IMR-90 (cell line): Measurements from ENCODE around the gene SAG. TPM values are rescaled to one million over a fixed set of nuclear protein-coding genes. Genes with fewer than 3 reads are reported as not detected.

Experiments
- ATAC-seq: fragments of 200-7000 bp; cut with Tn5 transposase; 2 replicates; pipeline ENCODE4 v1.9.1; 2020; ENCODE audit warnings: low read depth, mild to moderate bottlenecking, moderate library complexity
- BruUV-seq: library from RNA; stranded (reverse); fragments of 400-500 nt; replicated peaks from 2 replicates; lab custom pipeline; 2021; lab: Mats Ljungman, UMichigan
- CTCF ChIA-PET: fragments of 300-600 bp; formaldehyde crosslinking; extraction: SDS; loops from one replicate; lab custom pipeline; 2021; ENCODE audit warnings: antibody characterized with exemption; lab: Yijun Ruan, JAX
- POLR2A ChIA-PET: fragments of 300-600 bp; sonication (Branson Sonifier 250); formaldehyde crosslinking; loops from one replicate; lab custom pipeline; 2022; ENCODE audit warnings: antibody characterized with exemption; ENCODE audit not compliant: unreplicated experiment; lab: Charles Lee
- DNase-seq: peaks from one replicate; pipeline ENCODE4 v3.0.0; 2013
- H2AFZ ChIP-seq: replicated peaks from 2 replicates; pipeline ENCODE3; 2013; ENCODE audit warnings: low read length, mild to moderate bottlenecking; ENCODE audit not compliant: poor library complexity
- H2AK5ac ChIP-seq: 2 replicates; pipeline ENCODE4 v1.6.1; 2013; ENCODE audit warnings: low read depth, low read length, inconsistent platforms
- H2AK9ac ChIP-seq: replicated peaks from 2 replicates; pipeline ENCODE3; 2013; ENCODE audit warnings: mild to moderate bottlenecking, low read depth, low read length, moderate library complexity; ENCODE audit not compliant: poor library complexity
- H2BK120ac ChIP-seq: 2 replicates; pipeline ENCODE4 v1.6.1; 2013; ENCODE audit warnings: low read depth, low read length, inconsistent platforms
- H2BK15ac ChIP-seq: 3 replicates; pipeline ENCODE4 v1.6.1; 2013; ENCODE audit warnings: low read depth, low read length, inconsistent platforms
- H2BK20ac ChIP-seq: 2 replicates; pipeline ENCODE4 v1.6.1; 2013; ENCODE audit warnings: low read depth, mild to moderate bottlenecking, inconsistent platforms, low read length, moderate library complexity
- H2BK5ac ChIP-seq: 2 replicates; pipeline ENCODE4 v1.6.1; 2013; ENCODE audit warnings: mild to moderate bottlenecking, low read depth, low read length, inconsistent platforms; ENCODE audit not compliant: poor library complexity, severe bottlenecking
- H3K14ac ChIP-seq: replicated peaks from 2 replicates; pipeline ENCODE4 v1.6.1; 2013; ENCODE audit warnings: low read depth, low read length, inconsistent platforms
- H3K18ac ChIP-seq: 2 replicates; pipeline ENCODE4 v1.6.1; 2013; ENCODE audit warnings: low read depth, low read length, control low read depth
- H3K23ac ChIP-seq: 2 replicates; pipeline ENCODE4 v1.6.1; 2013; ENCODE audit warnings: low read depth, low read length, inconsistent platforms
- H3K27ac ChIP-seq: 2 replicates; pipeline ENCODE4 v1.5.1; 2013; ENCODE audit warnings: mild to moderate bottlenecking, control low read depth, low read length; ENCODE audit not compliant: insufficient read depth
- H3K27me3 ChIP-seq: 2 replicates; pipeline ENCODE4 v1.6.1; 2013; ENCODE audit warnings: low read length; ENCODE audit not compliant: control insufficient read depth, insufficient read depth
- H3K36me3 ChIP-seq: 2 replicates; pipeline ENCODE4 v1.6.1; 2013; ENCODE audit warnings: low read length, mixed read lengths; ENCODE audit not compliant: control insufficient read depth, insufficient read depth
- H3K4ac ChIP-seq: 2 replicates; pipeline ENCODE4 v1.6.1; 2013; ENCODE audit warnings: low read depth, low read length, inconsistent platforms
- H3K4me1 ChIP-seq: 2 replicates; pipeline ENCODE4 v1.6.1; 2013; ENCODE audit warnings: low read length, mixed read lengths; ENCODE audit not compliant: control insufficient read depth, insufficient read depth
- H3K4me2 ChIP-seq: 2 replicates; pipeline ENCODE4 v1.6.1; 2013; ENCODE audit warnings: low read depth, mild to moderate bottlenecking, control low read depth, low read length, moderate library complexity
- H3K4me3 ChIP-seq: 2 replicates; pipeline ENCODE4 v1.5.1; 2013; ENCODE audit warnings: low read depth, mild to moderate bottlenecking, control low read depth, low read length, moderate library complexity; ENCODE audit not compliant: insufficient read depth
- H3K56ac ChIP-seq: 2 replicates; pipeline ENCODE4 v1.6.1; 2013; ENCODE audit warnings: low read length, inconsistent platforms; ENCODE audit not compliant: insufficient read depth; ENCODE audit errors: extremely low read depth
- H3K79me1 ChIP-seq, 2 experiments: 2 replicates each; pipeline ENCODE4 v1.6.1; 2013; ENCODE audit warnings: low read length in 2 of 2, inconsistent platforms in 1 of 2, low read depth in 1 of 2
- H3K9ac ChIP-seq: 2 replicates; pipeline ENCODE4 v1.6.1; 2013; ENCODE audit warnings: low read depth, low read length, control low read depth
- H3K9me1 ChIP-seq: 2 replicates; pipeline ENCODE4 v1.6.1; 2013; ENCODE audit warnings: low read length, inconsistent platforms; ENCODE audit not compliant: insufficient read depth
- H3K9me3 ChIP-seq: 2 replicates; pipeline ENCODE4 v1.6.1; 2013; ENCODE audit warnings: low read length; ENCODE audit not compliant: control insufficient read depth, insufficient read depth
- H4K20me1 ChIP-seq: 2 replicates; pipeline ENCODE4 v1.6.1; 2013; ENCODE audit warnings: low read length, inconsistent platforms; ENCODE audit not compliant: insufficient read depth
- H4K5ac ChIP-seq: 2 replicates; pipeline ENCODE4 v1.6.1; 2013; ENCODE audit warnings: mild to moderate bottlenecking, low read depth, low read length, control low read depth
- H4K8ac ChIP-seq, 2 experiments: 2 replicates each; pipeline ENCODE4 v1.6.1; 2013; ENCODE audit warnings: low read depth in 2 of 2, low read length in 2 of 2, control low read depth in 1 of 2, inconsistent platforms in 1 of 2
- H4K91ac ChIP-seq: 2 replicates; pipeline ENCODE4 v1.6.1; 2013; ENCODE audit warnings: low read depth, low read length, inconsistent platforms; ENCODE audit not compliant: insufficient read depth
- CEBPB ChIP-seq: IDR thresholded peaks from 2 replicates; pipeline ENCODE4 v1.6.1; 2012; ENCODE audit warnings: low read depth, low read length, improper control_type of control experiment
- WGBS, 2 experiments: methylation state at CpG; one replicate each; pipeline versions ENCODE4 v1.1.5 to v1.1.7; 2013; ENCODE audit warnings: missing lambda C conversion rate in 2 of 2; ENCODE audit not compliant: insufficient read length in 1 of 2; ENCODE audit errors: extremely low coverage in 2 of 2; 5-methylcytosine and 5-hydroxymethylcytosine counted together
- dilution Hi-C: fragments of 300-500 bp; cut with HindIII; formaldehyde crosslinking; loops from one replicate; pipeline ENCODE4 v1.14.3; 2018; ENCODE audit warnings: low sequenced_read_pairs; ENCODE audit not compliant: unreplicated experiment
- in situ Hi-C: fragments of 300-500 bp; cut with MboI; formaldehyde crosslinking; loops from 3 replicates; pipeline ENCODE4 v1.14.3; 2019; ENCODE audit warnings: low sequenced_read_pairs, inconsistent platforms, mixed read lengths
- intact Hi-C: fragments of 100-400 bp; cut with micrococcal nuclease; formaldehyde crosslinking; loops from 2 replicates; pipeline ENCODE4 v1.10.0; 2022
- polyA plus RNA-seq, 3 experiments: library from polyadenylated mRNA; depleted of rRNA; stranded (reverse); fragments of >200 nt; gene quantifications; 2 replicates each; pipeline ENCODE4 v1.2.3, GENCODE V29; 2012; ENCODE audit warnings: low replicate concordance in 1 of 3
- total RNA-seq: library from RNA; depleted of rRNA; stranded (reverse); fragments of >200 nt; gene quantifications from 2 replicates; pipeline ENCODE4 v1.2.3, GENCODE V29; 2012
- TF ChIP-seq, protein P1 (sequence below): fragments of 150-350 bp; IDR thresholded peaks from 2 replicates; pipeline ENCODE4 v1.6.1; 2016; ENCODE audit warnings: low read depth, mild to moderate bottlenecking, low read length, moderate library complexity, borderline replicate concordance

Gene SAG
- total and polyA plus RNA-seq, 2 of the 4 experiments (the other 2 are of a cell fraction): not detected

DNA sequence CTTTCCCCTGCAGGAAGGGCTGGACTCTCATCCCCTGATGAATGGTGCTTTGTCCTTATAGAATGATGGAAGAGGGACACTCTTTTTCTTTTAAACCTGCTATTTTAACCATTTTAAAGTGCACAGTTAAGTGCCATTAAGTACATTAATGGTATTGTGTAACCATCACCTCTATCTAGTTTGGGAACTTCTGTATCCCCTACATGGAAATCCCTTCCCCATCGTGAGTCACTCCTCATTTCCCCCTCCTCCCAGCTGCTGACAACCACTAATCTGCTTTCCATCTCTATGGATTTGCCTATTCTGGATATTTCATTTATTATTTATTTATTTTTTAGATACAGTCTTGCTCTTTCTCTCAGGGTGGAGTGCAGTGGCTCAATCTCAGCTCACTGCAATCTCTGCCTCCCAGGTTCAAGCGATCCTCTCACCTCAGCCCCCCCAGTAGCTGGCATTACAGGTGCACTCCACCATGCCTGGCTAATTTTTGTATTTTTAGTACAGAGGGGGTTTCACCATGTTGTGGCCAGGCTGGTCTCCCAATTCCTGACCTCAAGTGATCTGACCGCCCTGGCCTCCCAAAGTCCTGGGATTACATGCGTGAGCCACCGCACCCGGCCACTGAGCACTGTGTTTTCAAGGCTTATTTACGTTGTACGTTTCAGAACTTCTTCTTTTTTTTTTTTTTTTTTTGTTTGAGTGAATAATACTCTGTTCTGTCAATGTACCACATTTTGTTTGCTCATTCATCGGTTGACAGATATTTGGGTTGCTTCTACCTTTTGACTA is 62.5 kb downstream of the SAG start:
- H3K36me3 ChIP-seq: peaks cover 1% of the 10 kb centered on the region; the same call in 1 of the 2 replicates
- no peak overlapping the region for H2BK15ac ChIP-seq
- no peak overlapping the region for H3K4me3 ChIP-seq
- DNase-seq: no peak
- peaks cover 4% of the 10 kb centered on the region; the same call in 1 of the 2 replicates for H4K20me1 ChIP-seq
- peaks cover 9 to 23% of the 10 kb centered on the region in 2 experiments for H3K79me1 ChIP-seq
- WGBS, 2 experiments: 90% methylated on average over 2 of the region's 9 CpGs; no CpG with 5 or more reads in 1 of the 2 experiments
- in situ Hi-C loops (no loop called here), intact Hi-C loops (no loop called here), dilution Hi-C loops (no loop called here)
- H2BK120ac ChIP-seq: no peak overlapping the region
- no peak overlapping the region for H3K14ac ChIP-seq
- no peaks in the 10 kb centered on the region for H3K27me3 ChIP-seq
- H2BK5ac ChIP-seq: no peak overlapping the region
- H3K4me2 ChIP-seq: no peak overlapping the region
- H3K56ac ChIP-seq: no peak overlapping the region
- no peak overlapping the region for H3K4ac ChIP-seq
- BruUV-seq: no TSS peak
- H2AK5ac ChIP-seq: no peak overlapping the region
- H3K9me3 ChIP-seq: no peaks in the 10 kb centered on the region
- ChIA-PET POLR2A (no interaction called here), CTCF (no interaction called here)
- H2AK9ac ChIP-seq: no peak overlapping the region
- H3K18ac ChIP-seq: no peak overlapping the region
- H2AFZ ChIP-seq: no peak overlapping the region
- H4K5ac ChIP-seq: no peak overlapping the region
- no peak; the same call in 1 of the 2 replicates for ATAC-seq
- no peak overlapping the region; a peak in 1 of 4 replicates for H4K8ac ChIP-seq
- H4K91ac ChIP-seq: no peak overlapping the region
- no peak overlapping the region for H2BK20ac ChIP-seq
- no peak overlapping the region for H3K23ac ChIP-seq
- TF ChIP-seq, protein P1, sequence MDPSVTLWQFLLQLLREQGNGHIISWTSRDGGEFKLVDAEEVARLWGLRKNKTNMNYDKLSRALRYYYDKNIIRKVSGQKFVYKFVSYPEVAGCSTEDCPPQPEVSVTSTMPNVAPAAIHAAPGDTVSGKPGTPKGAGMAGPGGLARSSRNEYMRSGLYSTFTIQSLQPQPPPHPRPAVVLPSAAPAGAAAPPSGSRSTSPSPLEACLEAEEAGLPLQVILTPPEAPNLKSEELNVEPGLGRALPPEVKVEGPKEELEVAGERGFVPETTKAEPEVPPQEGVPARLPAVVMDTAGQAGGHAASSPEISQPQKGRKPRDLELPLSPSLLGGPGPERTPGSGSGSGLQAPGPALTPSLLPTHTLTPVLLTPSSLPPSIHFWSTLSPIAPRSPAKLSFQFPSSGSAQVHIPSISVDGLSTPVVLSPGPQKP: no peak
- peak; percentile 54 for TF ChIP-seq CEBPB
- H3K9ac ChIP-seq: no peak overlapping the region
- no peaks in the 10 kb centered on the region; the same call in 1 of the 2 replicates for H3K4me1 ChIP-seq
- no peak overlapping the region for H3K27ac ChIP-seq
- no peaks in the 10 kb centered on the region; the same call in 1 of the 2 replicates for H3K9me1 ChIP-seq
